ENCODE measurements around the gene PIGT. TPM values are rescaled to one million over a fixed set of nuclear protein-coding genes. Genes with fewer than 3 reads are reported as not detected.

Gene PIGT
- total RNA-seq, 4 donors from 2014 or later, result 44.6 to 77.8 (median 51.8) TPM

DNA sequence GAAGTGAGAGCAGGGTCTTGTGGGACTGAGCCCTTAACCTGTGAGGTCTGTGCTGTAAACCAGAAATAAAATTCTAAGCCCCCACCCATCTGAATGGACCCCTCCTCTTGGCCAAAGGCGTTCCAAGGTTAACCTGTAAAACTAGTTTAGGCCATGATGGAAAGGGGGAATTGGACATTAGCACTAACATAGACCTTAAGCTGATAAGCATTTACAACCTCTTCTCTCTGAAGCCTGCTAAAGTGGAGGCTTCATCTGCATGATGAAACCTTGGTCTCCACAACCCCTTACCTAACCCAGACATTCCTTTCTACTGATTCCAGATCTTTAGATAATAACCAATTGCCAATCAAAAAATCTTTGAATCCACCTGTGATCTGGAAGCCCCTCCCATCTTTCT is 25.8 kb downstream of the PIGT start:
- no peaks in the 10 kb centered on the region for H3K27me3 ChIP-seq
- no peak overlapping the region for H3K27ac ChIP-seq

GRCh38 chr20:45444050-45444449 is 28.1 kb downstream of the PIGT start:
- Histone ChIP-seq H3K4me1 (no peaks in the 10 kb centered on the region), H3K27me3 (no peaks in the 10 kb centered on the region), H3K27ac (no peak overlapping the region), H3K4me3 (no peak overlapping the region), H3K9me3 (no peaks in the 10 kb centered on the region), H3K36me3 (no peaks in the 10 kb centered on the region)
- no peak for TF ChIP-seq EP300 (IDR thresholded peaks at IDR 0.05)
- no peak for TF ChIP-seq CTCF (IDR thresholded peaks at IDR 0.05)
- TF ChIP-seq POLR2AphosphoS5 (IDR thresholded peaks at IDR 0.05), result no peak
- no peak for TF ChIP-seq POLR2A (IDR thresholded peaks at IDR 0.05)
- no peak for DNase-seq (ENCODE audit: low spot score in 2 of 2)

More for the DNA sequence above, 25.8 kb downstream of the PIGT start:
- Histone ChIP-seq H3K36me3 (no peaks in the 10 kb centered on the region), H3K9me3 (no peaks in the 10 kb centered on the region), H3K4me3 (no peak overlapping the region), H3K4me1 (peaks cover 4% of the 10 kb centered on the region)
- DNase-seq (ENCODE audit: low spot score in 2 of 2), result no peak
- TF ChIP-seq POLR2A (IDR thresholded peaks at IDR 0.05), result no peak
- no peak for TF ChIP-seq CTCF (IDR thresholded peaks at IDR 0.05)
- no peak for TF ChIP-seq POLR2AphosphoS5 (IDR thresholded peaks at IDR 0.05)
- no peak for TF ChIP-seq EP300 (IDR thresholded peaks at IDR 0.05)
- WGBS, result 92% methylated on average over 1 of the region's 1 CpG

GRCh38 chr20:45445805-45446562 is 30.0 kb downstream of the PIGT start:
- WGBS, result 71% methylated on average over 7 of the region's 7 CpGs
- H3K4me3 ChIP-seq, result no peak overlapping the region
- no peaks in the 10 kb centered on the region for H3K9me3 ChIP-seq
- H3K4me1 ChIP-seq, result no peaks in the 10 kb centered on the region
- no peaks in the 10 kb centered on the region for H3K36me3 ChIP-seq
- H3K27ac ChIP-seq, result no peak overlapping the region
- H3K27me3 ChIP-seq, result no peaks in the 10 kb centered on the region
- DNase-seq (ENCODE audit: low spot score in 2 of 2), result no peak
- TF ChIP-seq EP300 (IDR thresholded peaks at IDR 0.05) (no peak), CTCF (IDR thresholded peaks at IDR 0.05) (peak in 1 of 2 donors; percentile 35), POLR2AphosphoS5 (IDR thresholded peaks at IDR 0.05) (no peak)

DNA sequence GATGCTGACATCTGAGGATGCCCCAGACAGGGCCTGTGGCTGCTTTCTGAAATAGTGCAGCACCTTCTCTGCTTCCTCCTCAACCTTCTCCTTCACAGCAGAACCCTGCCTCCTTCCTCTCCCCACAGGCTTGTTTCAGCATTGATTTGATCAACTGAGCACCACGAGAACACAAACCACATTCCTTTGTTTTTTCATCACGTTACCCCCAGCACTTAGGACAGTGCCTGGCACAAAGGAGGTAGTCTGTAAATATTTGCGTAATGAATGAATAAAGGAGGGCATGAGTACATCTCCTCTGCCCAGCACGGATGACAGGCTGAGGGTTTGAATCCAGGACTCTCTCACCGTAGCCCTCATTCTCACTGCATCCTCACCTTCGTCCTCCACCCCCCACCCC is 32.3 kb downstream of the PIGT start:
- no peaks in the 10 kb centered on the region for H3K36me3 ChIP-seq
- no peaks in the 10 kb centered on the region for H3K27me3 ChIP-seq
- no peak for DNase-seq (ENCODE audit: low spot score in 2 of 2)
- H3K27ac ChIP-seq, result no peak overlapping the region
- no peaks in the 10 kb centered on the region for H3K9me3 ChIP-seq
- WGBS, result 70% methylated on average over 6 of the region's 6 CpGs
- TF ChIP-seq EP300 (IDR thresholded peaks at IDR 0.05) (no peak), POLR2A (IDR thresholded peaks at IDR 0.05) (no peak), POLR2AphosphoS5 (IDR thresholded peaks at IDR 0.05) (no peak), CTCF (IDR thresholded peaks at IDR 0.05) (no peak)
- no peak overlapping the region for H3K4me3 ChIP-seq
- H3K4me1 ChIP-seq, result no peaks in the 10 kb centered on the region

- Histone ChIP-seq H3K27me3 (no peaks in the 10 kb centered on the region), H3K9me3 (no peaks in the 10 kb centered on the region), H3K36me3 (no peaks in the 10 kb centered on the region), H3K27ac (no peak overlapping the region), H3K4me3 (no peak overlapping the region), H3K4me1 (no peaks in the 10 kb centered on the region)
- DNase-seq (ENCODE audit: low spot score in 2 of 2), result no peak
- TF ChIP-seq CTCF (IDR thresholded peaks at IDR 0.05) (no peak), POLR2AphosphoS5 (IDR thresholded peaks at IDR 0.05) (no peak), EP300 (IDR thresholded peaks at IDR 0.05) (no peak), POLR2A (IDR thresholded peaks at IDR 0.05) (no peak)
- 80% methylated on average over 3 of the region's 3 CpGs for WGBS
These were observed 33.6 kb downstream of the PIGT start for GRCh38 chr20:45449528-45449927.
